ENCODE measurements around the gene RPGRIP1.
A peak's percentile ranks its signal among the peaks of the same experiment; 100 is the strongest.

The RPGRIP1 gene

DNA sequence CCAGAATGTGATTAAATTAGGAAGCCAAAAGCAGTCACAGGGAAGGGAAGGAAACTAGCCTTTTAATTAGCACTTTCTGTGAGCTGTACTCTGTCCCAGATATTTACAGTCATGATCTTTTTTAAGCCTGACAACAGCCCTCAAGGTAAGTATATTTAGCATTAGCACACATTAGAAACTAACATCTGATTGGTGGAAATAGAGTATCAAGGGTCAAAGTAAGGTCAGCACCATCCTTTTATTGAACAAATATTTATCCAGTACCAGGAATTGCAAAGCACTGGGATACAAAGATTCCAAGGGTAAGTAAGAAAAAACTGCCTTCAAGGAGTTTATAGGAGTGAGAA, 28.2 kb downstream of the RPGRIP1 start:
- H3K27me3 Mint-ChIP-seq: no peaks in the 10 kb centered on the region
- no peaks in the 10 kb centered on the region for H3K9me3 Mint-ChIP-seq

DNA sequence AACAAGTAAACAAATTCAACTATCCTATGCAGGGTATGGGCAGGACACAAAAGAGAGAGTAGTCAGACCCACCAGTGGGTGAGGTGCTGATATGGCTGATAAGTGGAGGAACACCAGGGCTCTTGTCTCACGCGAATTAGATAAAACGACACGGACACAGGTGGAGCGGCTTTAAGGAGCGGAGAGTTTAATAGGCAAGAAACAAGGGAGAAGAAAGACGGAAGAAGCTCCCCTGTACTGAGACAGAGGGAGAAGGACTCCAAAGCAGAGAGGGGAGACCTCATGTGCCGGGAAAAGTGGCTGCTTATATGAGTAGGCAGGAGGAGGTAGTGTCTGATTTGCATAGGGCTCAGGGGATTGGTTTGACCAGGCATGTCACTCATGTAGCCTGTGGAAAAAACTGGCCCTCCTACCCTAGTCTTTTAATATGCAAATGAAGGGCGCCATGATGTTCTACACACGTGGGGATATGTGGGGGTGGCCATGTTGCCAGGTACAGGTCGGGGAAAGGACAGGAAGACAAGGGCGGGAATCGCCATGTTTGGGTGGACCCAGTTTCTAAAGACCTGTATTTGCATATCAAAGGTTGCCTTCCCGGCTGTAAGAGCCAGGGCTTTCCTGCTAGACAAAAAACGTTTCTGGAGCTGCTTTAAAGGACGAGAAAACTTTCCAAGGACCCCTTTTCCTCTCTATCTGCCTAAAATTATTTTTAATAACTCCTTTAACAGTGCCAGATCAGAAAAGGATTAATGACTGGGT, 28.8 kb downstream of the RPGRIP1 start:
- no peaks in the 10 kb centered on the region for H3K9me3 Mint-ChIP-seq
- H3K36me3 Mint-ChIP-seq (ENCODE audit: low read depth): no peaks in the 10 kb centered on the region
- peaks cover 25% of the 10 kb centered on the region for H3K4me1 Mint-ChIP-seq (ENCODE audit: low read depth)
- H3K27me3 Mint-ChIP-seq: no peaks in the 10 kb centered on the region
- H3K4me3 Mint-ChIP-seq: peak overlapping the region; percentile 86
- peak overlapping the region; percentile 97 for H3K27ac Mint-ChIP-seq

More for the DNA sequence above, 28.2 kb downstream of the RPGRIP1 start:
- Mint-ChIP-seq H3K36me3 (ENCODE audit: low read depth) (no peaks in the 10 kb centered on the region), H3K4me3 (peak overlapping the region; percentile 86), H3K4me1 (ENCODE audit: low read depth) (peaks cover 25% of the 10 kb centered on the region), H3K27ac (peak overlapping the region; percentile 97)

DNA sequence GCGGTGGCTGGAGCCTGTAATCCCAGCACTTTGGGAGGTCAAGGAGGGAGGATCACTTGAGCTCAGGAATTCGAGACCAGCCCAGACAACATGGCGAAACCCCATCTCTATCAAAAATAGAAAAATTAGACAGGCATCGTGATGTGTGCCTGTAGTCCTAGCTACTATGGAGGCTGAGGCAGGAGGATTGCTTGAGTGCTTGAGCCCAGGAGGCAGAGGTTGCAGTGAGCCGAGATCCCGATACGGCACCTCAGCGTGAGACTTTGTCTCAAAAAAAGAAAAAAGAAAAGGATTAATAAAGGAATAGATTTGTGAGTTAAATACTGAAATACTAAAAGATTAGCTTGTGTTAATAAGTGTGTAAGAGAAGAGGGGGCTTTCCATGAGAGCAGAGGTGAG, 29.4 kb downstream of the RPGRIP1 start:
- peaks cover 25% of the 10 kb centered on the region for H3K4me1 Mint-ChIP-seq (ENCODE audit: low read depth)
- H3K4me3 Mint-ChIP-seq: peak overlapping the region; percentile 86
- no peaks in the 10 kb centered on the region for H3K9me3 Mint-ChIP-seq
- H3K27me3 Mint-ChIP-seq: no peaks in the 10 kb centered on the region
- H3K27ac Mint-ChIP-seq: peak overlapping the region; percentile 97
- H3K36me3 Mint-ChIP-seq (ENCODE audit: low read depth): no peaks in the 10 kb centered on the region

DNA sequence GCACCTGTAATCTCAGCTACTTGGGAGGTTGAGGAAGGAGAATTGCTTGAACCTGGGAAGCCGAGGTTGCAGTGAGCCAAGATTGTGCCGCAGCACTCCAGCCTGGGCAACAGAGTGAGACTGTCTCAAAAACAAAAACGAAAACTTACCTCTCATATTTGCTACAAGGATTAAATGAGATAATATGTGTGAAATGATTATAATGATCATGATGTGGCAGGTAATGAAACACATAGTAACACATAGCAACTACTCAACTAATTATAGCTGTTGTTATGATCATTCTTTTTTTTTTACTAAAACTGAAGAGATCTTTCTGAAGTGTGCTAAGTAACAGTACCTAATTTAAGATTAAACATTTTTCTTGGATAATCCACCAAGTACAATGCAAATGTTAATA, 30.1 kb downstream of the RPGRIP1 start:
- Mint-ChIP-seq H3K36me3 (ENCODE audit: low read depth) (no peaks in the 10 kb centered on the region), H3K9me3 (no peaks in the 10 kb centered on the region), H3K27me3 (no peaks in the 10 kb centered on the region), H3K4me3 (no peak overlapping the region), H3K4me1 (ENCODE audit: low read depth) (peaks cover 25% of the 10 kb centered on the region), H3K27ac (no peak overlapping the region)

DNA sequence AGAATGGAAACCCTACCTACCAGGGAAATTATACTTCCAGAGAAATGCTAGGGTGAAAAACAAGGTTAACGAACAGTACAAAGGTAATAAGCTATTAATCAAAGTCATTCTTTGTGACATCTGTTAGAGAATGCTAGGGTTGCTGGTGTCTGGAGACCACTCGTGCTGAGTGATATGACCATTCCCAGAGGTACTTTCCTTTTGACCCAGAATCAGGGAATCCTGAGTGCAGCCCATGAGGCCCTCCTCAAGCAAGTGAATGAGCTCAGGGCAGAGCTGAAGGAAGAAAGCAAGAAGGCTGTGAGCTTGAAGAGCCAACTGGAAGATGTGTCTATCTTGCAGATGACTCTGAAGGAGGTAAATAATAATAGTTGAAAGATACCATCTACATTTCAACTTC, 31.7 kb downstream of the RPGRIP1 start:
- no peaks in the 10 kb centered on the region for H3K36me3 Mint-ChIP-seq (ENCODE audit: low read depth)
- no peaks in the 10 kb centered on the region for H3K27me3 Mint-ChIP-seq
- H3K27ac Mint-ChIP-seq: no peak overlapping the region
- no peaks in the 10 kb centered on the region for H3K9me3 Mint-ChIP-seq
- H3K4me3 Mint-ChIP-seq: no peak overlapping the region
- H3K4me1 Mint-ChIP-seq (ENCODE audit: low read depth): peaks cover 25% of the 10 kb centered on the region

DNA sequence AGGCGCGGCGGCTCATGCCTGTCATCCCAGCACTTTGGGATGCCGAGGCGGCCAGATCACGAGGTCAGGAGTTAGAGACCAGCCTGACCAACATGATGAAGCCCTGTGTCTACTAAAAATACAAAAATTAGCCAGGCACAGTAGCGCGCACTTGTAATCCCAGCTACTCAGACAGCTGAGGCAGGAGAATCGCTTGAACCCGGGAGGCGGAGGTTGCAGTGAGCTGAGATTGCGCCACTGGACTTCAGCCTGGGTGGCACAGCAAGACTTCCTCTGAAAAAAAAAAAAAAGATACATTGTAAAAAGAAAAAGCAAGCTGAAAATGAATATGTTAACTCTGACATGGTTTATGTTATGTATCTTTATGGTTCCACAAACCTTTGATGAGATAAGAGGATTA, 33.6 kb downstream of the RPGRIP1 start:
- peaks cover 15% of the 10 kb centered on the region for H3K4me1 Mint-ChIP-seq (ENCODE audit: low read depth)
- no peaks in the 10 kb centered on the region for H3K9me3 Mint-ChIP-seq
- H3K4me3 Mint-ChIP-seq: no peak overlapping the region
- no peaks in the 10 kb centered on the region for H3K36me3 Mint-ChIP-seq (ENCODE audit: low read depth)
- no peaks in the 10 kb centered on the region for H3K27me3 Mint-ChIP-seq
- H3K27ac Mint-ChIP-seq: no peak overlapping the region

DNA sequence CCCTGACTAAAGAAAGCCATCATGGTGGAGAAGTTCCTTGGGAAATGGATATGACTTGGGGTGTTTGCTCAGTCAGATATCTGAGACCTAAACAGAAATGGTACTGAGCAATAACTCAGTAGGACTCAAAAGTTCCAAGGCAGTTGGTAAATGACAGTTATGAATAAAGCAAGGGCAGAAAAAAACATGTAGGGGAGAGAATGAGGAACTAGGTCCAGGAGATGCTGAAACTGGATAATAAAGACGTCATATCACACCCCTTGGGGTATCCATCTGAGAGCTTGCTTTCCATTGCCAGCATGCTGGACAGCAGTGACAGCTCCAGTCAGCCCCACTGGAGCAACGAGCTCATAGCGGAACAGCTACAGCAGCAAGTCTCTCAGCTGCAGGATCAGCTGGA, 37.5 kb downstream of the RPGRIP1 start:
- Mint-ChIP-seq H3K4me1 (ENCODE audit: low read depth) (peaks cover 8% of the 10 kb centered on the region), H3K36me3 (ENCODE audit: low read depth) (no peaks in the 10 kb centered on the region), H3K27me3 (no peaks in the 10 kb centered on the region), H3K4me3 (no peak overlapping the region), H3K9me3 (no peaks in the 10 kb centered on the region), H3K27ac (no peak overlapping the region)

DNA sequence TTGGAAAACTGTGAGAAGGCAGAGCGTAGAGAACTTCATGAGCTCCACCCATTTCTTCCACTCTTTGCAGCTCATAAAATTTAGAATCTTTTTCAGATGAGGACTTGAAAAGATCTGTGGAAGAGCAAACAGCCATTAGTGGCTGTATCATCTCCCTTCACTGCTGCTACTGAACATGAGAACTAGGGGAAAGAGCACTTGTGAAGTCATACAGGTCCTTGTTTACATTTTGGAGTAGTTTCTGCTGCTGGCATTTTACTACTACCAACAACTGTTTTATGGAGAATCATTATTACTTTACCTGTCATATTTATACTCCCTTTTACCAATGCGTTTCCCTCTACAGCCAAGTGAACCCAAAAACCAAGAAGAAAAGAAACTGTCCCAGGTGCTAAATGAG, 41.0 kb downstream of the RPGRIP1 start:
- no peaks in the 10 kb centered on the region for H3K27me3 Mint-ChIP-seq
- H3K27ac Mint-ChIP-seq: no peak overlapping the region
- H3K4me3 Mint-ChIP-seq: no peak overlapping the region
- H3K4me1 Mint-ChIP-seq (ENCODE audit: low read depth): peaks cover 8% of the 10 kb centered on the region
- H3K9me3 Mint-ChIP-seq: no peaks in the 10 kb centered on the region
- no peaks in the 10 kb centered on the region for H3K36me3 Mint-ChIP-seq (ENCODE audit: low read depth)

DNA sequence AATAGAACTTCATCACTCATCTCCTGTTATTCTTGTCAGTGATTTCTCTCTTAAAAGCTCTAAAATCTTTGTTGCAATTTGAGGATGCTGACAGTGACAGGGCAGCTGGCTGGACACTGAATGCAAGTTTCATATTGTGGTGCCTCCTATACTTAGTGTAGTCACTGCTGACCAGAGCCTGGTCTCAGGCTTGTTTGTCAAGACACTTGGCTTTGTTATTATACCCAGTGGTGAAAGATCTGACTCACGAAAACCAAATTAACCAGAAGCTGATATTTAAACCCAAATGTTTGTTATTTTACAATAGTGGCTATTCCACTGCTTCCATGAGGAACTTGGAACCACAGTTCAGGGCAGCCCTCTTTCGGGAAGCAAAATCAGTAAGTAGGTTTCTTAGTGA, 42.8 kb downstream of the RPGRIP1 start:
- Mint-ChIP-seq H3K9me3 (no peaks in the 10 kb centered on the region), H3K4me1 (ENCODE audit: low read depth) (peaks cover 5% of the 10 kb centered on the region), H3K27me3 (no peaks in the 10 kb centered on the region), H3K36me3 (ENCODE audit: low read depth) (no peaks in the 10 kb centered on the region), H3K4me3 (no peak overlapping the region), H3K27ac (no peak overlapping the region)

DNA sequence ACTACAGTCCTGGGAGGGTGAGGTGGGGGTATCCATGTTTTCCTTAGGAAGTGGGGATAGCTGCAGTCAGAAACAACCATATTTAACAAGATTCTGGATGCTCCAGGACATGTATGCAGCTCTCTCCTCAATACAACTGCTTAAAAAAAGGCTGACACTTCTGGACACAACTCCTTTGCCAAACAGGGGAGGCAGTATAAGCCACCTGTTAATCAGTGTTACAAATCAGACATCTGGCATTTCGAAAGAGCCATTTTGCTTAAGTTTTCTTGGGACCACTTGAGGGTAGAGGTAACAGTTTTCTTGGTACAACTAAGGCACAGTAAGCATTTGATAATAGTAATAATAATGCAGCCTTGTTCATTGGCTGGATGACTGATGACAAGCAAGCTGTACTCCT, 47.1 kb downstream of the RPGRIP1 start:
- H3K9me3 Mint-ChIP-seq: no peaks in the 10 kb centered on the region
- no peak overlapping the region for H3K4me3 Mint-ChIP-seq
- no peaks in the 10 kb centered on the region for H3K27me3 Mint-ChIP-seq
- no peaks in the 10 kb centered on the region for H3K4me1 Mint-ChIP-seq (ENCODE audit: low read depth)
- H3K36me3 Mint-ChIP-seq (ENCODE audit: low read depth): no peaks in the 10 kb centered on the region
- H3K27ac Mint-ChIP-seq: no peak overlapping the region
